ENCODE data around the gene DLGAP1. TPM values are rescaled to one million over a fixed set of nuclear protein-coding genes. Genes with fewer than 3 reads are reported as not detected.

Gene DLGAP1
- total and polyA plus RNA-seq, 7 donors, result 0.13 to 2.6 (median 1.3) TPM; not detected in 1

DNA sequence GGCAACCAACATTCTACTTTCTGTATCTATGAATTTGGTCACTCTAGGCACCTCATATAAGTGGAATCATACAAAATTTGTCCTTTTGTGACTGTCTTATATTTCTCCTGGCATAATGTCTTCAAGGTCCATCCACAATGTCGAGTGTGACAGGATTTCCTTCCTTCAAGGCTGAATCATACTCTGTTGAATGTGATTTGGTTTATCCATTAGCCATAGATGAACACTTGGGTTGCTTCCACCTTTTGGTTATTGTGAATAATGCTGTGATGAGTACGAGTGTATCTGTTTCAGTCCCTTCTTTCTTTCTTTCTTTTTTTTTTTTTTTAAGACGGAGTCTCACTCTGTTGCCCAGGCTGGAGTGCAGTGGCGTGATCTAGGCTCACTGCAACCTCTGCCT is 693.8 kb downstream of the DLGAP1 start:
- no peak overlapping the region for H3K4me3 ChIP-seq
- H3K27ac ChIP-seq, result no peak overlapping the region
- H3K27me3 ChIP-seq, result no peaks in the 10 kb centered on the region
- intact Hi-C loops (cut with DNase I), result no loop called here
- 85 to 88% methylated on average over 4 of the region's 4 CpGs for WGBS, 2 donors
- H3K4me1 ChIP-seq, result no peaks in the 10 kb centered on the region
- no peak for DNase-seq
- TF ChIP-seq POLR2AphosphoS5 (IDR thresholded peaks at IDR 0.05) (no peak), EP300 (IDR thresholded peaks at IDR 0.05) (no peak)
- TF ChIP-seq, protein P1, sequence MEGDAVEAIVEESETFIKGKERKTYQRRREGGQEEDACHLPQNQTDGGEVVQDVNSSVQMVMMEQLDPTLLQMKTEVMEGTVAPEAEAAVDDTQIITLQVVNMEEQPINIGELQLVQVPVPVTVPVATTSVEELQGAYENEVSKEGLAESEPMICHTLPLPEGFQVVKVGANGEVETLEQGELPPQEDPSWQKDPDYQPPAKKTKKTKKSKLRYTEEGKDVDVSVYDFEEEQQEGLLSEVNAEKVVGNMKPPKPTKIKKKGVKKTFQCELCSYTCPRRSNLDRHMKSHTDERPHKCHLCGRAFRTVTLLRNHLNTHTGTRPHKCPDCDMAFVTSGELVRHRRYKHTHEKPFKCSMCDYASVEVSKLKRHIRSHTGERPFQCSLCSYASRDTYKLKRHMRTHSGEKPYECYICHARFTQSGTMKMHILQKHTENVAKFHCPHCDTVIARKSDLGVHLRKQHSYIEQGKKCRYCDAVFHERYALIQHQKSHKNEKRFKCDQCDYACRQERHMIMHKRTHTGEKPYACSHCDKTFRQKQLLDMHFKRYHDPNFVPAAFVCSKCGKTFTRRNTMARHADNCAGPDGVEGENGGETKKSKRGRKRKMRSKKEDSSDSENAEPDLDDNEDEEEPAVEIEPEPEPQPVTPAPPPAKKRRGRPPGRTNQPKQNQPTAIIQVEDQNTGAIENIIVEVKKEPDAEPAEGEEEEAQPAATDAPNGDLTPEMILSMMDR (IDR thresholded peaks at IDR 0.05), result no peak
- H3K9me3 ChIP-seq, result peaks cover 0 to 7% (median under 1%) of the 10 kb centered on the region in 4 donors
- no peaks in the 10 kb centered on the region for H3K36me3 ChIP-seq

DNA sequence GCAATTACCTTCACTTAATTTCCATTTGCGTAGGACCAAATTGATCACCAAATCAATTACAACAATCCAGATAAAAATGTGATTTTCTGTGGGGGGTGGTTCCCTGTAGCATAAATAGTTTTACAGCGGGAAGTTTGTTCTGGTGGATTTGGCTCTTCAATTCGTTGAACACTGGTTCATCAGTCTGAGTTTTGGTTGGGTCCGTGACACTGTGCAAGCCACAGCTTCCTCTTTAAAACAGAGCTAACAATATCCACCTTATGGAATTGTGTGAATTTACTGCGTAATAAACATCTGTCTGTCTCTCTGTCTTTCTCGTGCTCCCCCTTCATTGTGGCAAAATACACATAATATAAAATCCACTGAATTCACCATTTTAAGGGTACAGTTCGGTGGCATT is 694.4 kb downstream of the DLGAP1 start:
- Histone ChIP-seq H3K9me3 (peaks cover 0 to 7% (median under 1%) of the 10 kb centered on the region in 4 donors), H3K27ac (no peak overlapping the region), H3K27me3 (no peaks in the 10 kb centered on the region), H3K36me3 (no peaks in the 10 kb centered on the region), H3K4me3 (no peak overlapping the region), H3K4me1 (no peaks in the 10 kb centered on the region)
- no peak for DNase-seq
- no peak for TF ChIP-seq POLR2A (IDR thresholded peaks at IDR 0.05)
- no peak for TF ChIP-seq EP300 (IDR thresholded peaks at IDR 0.05)
- TF ChIP-seq POLR2AphosphoS5 (IDR thresholded peaks at IDR 0.05), result no peak
- TF ChIP-seq, protein P1 (IDR thresholded peaks at IDR 0.05), result no peak
- WGBS, 2 donors, result 65 to 80% methylated on average over 7 of the region's 7 CpGs
- intact Hi-C loops (cut with DNase I), result no loop called here

DNA sequence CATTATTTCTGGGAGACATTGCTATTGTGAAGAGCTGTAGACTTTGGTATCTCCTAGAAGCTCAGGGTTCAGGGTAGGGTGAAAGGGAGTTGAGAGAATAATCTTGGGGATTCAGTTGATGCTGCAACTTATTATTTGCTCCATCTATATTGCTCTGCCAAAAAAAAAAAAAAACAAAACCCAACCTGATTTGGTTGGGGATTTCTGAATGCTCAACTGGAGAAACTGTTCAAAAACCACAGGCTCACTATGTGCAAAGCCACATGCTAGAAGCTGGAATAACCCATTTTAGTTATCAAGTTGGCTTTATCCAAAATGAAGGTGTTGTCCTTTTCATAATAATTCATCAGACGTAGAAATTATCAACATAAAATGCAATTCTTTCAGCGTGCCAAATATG is 696.0 kb downstream of the DLGAP1 start:
- Histone ChIP-seq H3K4me3 (no peak overlapping the region), H3K36me3 (no peaks in the 10 kb centered on the region), H3K4me1 (no peaks in the 10 kb centered on the region), H3K9me3 (peaks cover 0 to 7% (median under 1%) of the 10 kb centered on the region in 4 donors), H3K27ac (no peak overlapping the region), H3K27me3 (no peaks in the 10 kb centered on the region)
- no peak for DNase-seq
- TF ChIP-seq POLR2AphosphoS5 (IDR thresholded peaks at IDR 0.05) (no peak), POLR2A (IDR thresholded peaks at IDR 0.05) (no peak), EP300 (IDR thresholded peaks at IDR 0.05) (no peak)
- TF ChIP-seq, protein P1 (IDR thresholded peaks at IDR 0.05), result no peak
- intact Hi-C loops (cut with DNase I), result no loop called here
- 86% methylated on average over 2 of the region's 2 CpGs for whole genome bisulfite sequencing, 2 donors

DNA sequence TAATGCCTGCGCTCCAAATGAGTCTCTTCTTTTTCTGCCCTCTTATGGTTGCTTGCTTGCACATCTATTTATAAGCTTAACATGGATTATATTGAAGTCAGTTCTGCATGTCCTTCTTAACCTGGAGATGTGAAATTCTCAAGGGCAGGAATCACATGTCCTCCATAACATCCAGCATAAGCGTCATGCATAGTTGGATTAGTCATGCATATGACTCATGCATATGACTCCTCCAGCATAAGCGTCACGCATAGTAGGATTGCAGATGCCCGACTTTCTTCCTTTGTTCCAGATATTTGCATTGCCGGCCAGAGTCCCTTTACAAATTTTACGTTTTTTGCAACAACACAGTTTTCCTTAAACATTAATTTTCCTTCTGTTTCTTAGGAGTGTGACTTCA is 696.6 kb downstream of the DLGAP1 start:
- 91% methylated on average over 7 of the region's 7 CpGs for WGBS, 2 donors
- Histone ChIP-seq H3K4me3 (no peak overlapping the region), H3K36me3 (no peaks in the 10 kb centered on the region), H3K27ac (no peak overlapping the region), H3K9me3 (peaks cover 0 to 7% (median under 1%) of the 10 kb centered on the region in 4 donors), H3K4me1 (no peaks in the 10 kb centered on the region), H3K27me3 (no peaks in the 10 kb centered on the region)
- intact Hi-C loops (cut with DNase I), result no loop called here
- TF ChIP-seq EP300 (IDR thresholded peaks at IDR 0.05) (no peak), POLR2AphosphoS5 (IDR thresholded peaks at IDR 0.05) (no peak), POLR2A (IDR thresholded peaks at IDR 0.05) (no peak)
- TF ChIP-seq, protein P1 (IDR thresholded peaks at IDR 0.05), result no peak
- no peak for DNase-seq

DNA sequence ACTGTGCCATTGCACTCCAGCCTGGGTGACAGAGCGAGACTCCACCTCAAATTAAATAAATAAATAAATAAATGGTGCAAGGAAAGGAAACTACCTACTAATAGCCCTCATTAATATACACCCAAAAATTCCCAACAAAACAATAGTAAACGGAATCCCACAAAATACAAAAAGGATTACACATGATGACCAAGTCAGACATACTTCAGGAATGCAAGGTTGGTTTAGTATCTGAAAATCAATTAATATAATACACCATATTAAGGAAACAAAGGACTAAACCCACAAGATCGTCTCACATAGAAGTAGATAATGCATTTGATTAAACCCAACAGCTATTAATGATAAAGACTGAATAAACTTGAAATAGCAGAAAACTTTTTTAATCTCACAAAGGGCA is 697.7 kb downstream of the DLGAP1 start:
- 94% methylated on average over 3 of the region's 3 CpGs for WGBS, 2 donors

More for the DNA sequence above, 697.7 kb downstream of the DLGAP1 start:
- Histone ChIP-seq H3K27ac (no peak overlapping the region), H3K4me3 (no peak overlapping the region), H3K36me3 (no peaks in the 10 kb centered on the region), H3K9me3 (peaks cover 0 to 7% (median under 1%) of the 10 kb centered on the region in 4 donors), H3K4me1 (no peaks in the 10 kb centered on the region), H3K27me3 (no peaks in the 10 kb centered on the region)
- DNase-seq, result no peak
- intact Hi-C loops (cut with DNase I), result no loop called here
- TF ChIP-seq EP300 (IDR thresholded peaks at IDR 0.05), result no peak
- TF ChIP-seq POLR2A (IDR thresholded peaks at IDR 0.05), result no peak
- TF ChIP-seq, protein P1 (IDR thresholded peaks at IDR 0.05), result no peak
- TF ChIP-seq POLR2AphosphoS5 (IDR thresholded peaks at IDR 0.05), result no peak
